LNCAP (cell line): Measurements from ENCODE around the gene SP6.

Source experiments
- CTCF ChIP-seq: fragments of 450-650 bp; IDR thresholded peaks from 2 replicates; pipeline ENCODE4 v1.5.1; 2017; ENCODE audit warnings: mild to moderate bottlenecking

The SP6 gene

GRCh38 chr17:47841488-47842291, 9.3 kb downstream of the SP6 start:
- TF ChIP-seq CTCF = no peak; the same call in 1 of the 2 replicates

- TF ChIP-seq CTCF = peak; percentile 93
Measured at GRCh38 chr17:47840742-47841487, 10.0 kb downstream of the SP6 start, which contains the start of gene SCRN2. SCRN2 (minus strand) TSS chr17:47841273; CDS start chr17:47840843, 430 bp downstream.

- no peak for TF ChIP-seq CTCF
Measured at GRCh38 chr17:47840001-47840741, 10.8 kb downstream of the SP6 start.

- TF ChIP-seq CTCF = no peak
Measured at GRCh38 chr17:47839071-47839470, 11.9 kb downstream of the SP6 start.

GRCh38 chr17:47838636-47839035, 12.3 kb downstream of the SP6 start:
- no peak for TF ChIP-seq CTCF

GRCh38 chr17:47837401-47838039, 13.4 kb downstream of the SP6 start:
- TF ChIP-seq CTCF = no peak

GRCh38 chr17:47836601-47837000, 14.4 kb downstream of the SP6 start:
- TF ChIP-seq CTCF = no peak
